T-cell (primary cell): ENCODE data around the gene ACACA. TPM values are rescaled to one million over a fixed set of nuclear protein-coding genes. Genes with fewer than 3 reads are reported as not detected.

Source experiments
- ATAC-seq, 4 experiments: fragments of 200-7000 bp in 3 of 4; fragments of 150-1000 bp in 1 of 4; cut with Tn5 transposase; replicated peaks in 1 of 4; 1 replicate in 3 of 4; 2 replicates in 1 of 4; pipeline ENCODE4 v1.10.0; 2021; ENCODE audit warnings: moderate library complexity in 3 of 4, mild to moderate bottlenecking in 2 of 4, moderate number of reproducible peaks in 1 of 4
- CTCF ChIA-PET, 2 donors: fragments of 300-600 bp; sonication (Branson Sonifier 250); formaldehyde crosslinking; loops; one replicate each; lab custom pipeline; 2022; ENCODE audit warnings: antibody characterized with exemption in 2 of 2; lab: Charles Lee
- POLR2A ChIA-PET, 2 donors: fragments of 300-600 bp; sonication (Branson Sonifier 250); formaldehyde crosslinking; loops; one replicate each; lab custom pipeline; 2022; ENCODE audit warnings: antibody characterized with exemption in 2 of 2; lab: Charles Lee
- DNase-seq, 35 experiments: peaks; one replicate each; pipeline versions ENCODE4 v3.0.0 to v3.0.0-alpha.2; 2013 to 2023
- H3K27ac ChIP-seq: one replicate; pipeline ENCODE4 v1.5.1; 2013; ENCODE audit warnings: low read length
- H3K27me3 ChIP-seq, 2 experiments: replicated peaks in 1 of 2; 1 replicate in 1 of 2; 2 replicates in 1 of 2; pipeline versions ENCODE4 v1.6.1 to v1.7.0; 2013; ENCODE audit warnings: low read length in 1 of 2, mixed read lengths in 1 of 2; ENCODE audit not compliant: control insufficient read depth in 2 of 2, insufficient read depth in 2 of 2; ENCODE audit errors: extremely low read depth in 1 of 2
- H3K36me3 ChIP-seq, 2 donors: 1 replicate in 1 of 2; 2 replicates in 1 of 2; pipeline versions ENCODE4 v1.6.1 to v1.7.0; 2013; ENCODE audit warnings: low read length in 1 of 2; ENCODE audit not compliant: control insufficient read depth in 2 of 2, insufficient read depth in 1 of 2; ENCODE audit errors: extremely low read depth in 1 of 2
- H3K4me1 ChIP-seq, 2 experiments: 1 replicate in 1 of 2; 2 replicates in 1 of 2; pipeline versions ENCODE4 v1.6.1 to v1.7.0; 2013; ENCODE audit warnings: low read length in 2 of 2, mixed read lengths in 1 of 2; ENCODE audit not compliant: insufficient read depth in 2 of 2, control insufficient read depth in 1 of 2; ENCODE audit errors: extremely low read depth in 1 of 2
- H3K4me3 ChIP-seq, 2 donors: 1 replicate in 1 of 2; 2 replicates in 1 of 2; pipeline versions ENCODE4 v1.5.1 to v1.7.0; 2013; ENCODE audit warnings: mild to moderate bottlenecking in 2 of 2, low read length in 1 of 2, moderate library complexity in 1 of 2; ENCODE audit not compliant: control insufficient read depth in 1 of 2; ENCODE audit errors: extremely low read depth in 1 of 2
- H3K9me3 ChIP-seq: 2 replicates; pipeline ENCODE4 v1.7.0; 2013
- H3K27ac Mint-ChIP-seq, 2 donors: one replicate each; pipeline ENCODE4 v1.8.0; 2020 to 2021; ENCODE audit warnings: mild to moderate bottlenecking in 2 of 2, mixed read lengths in 2 of 2
- H3K27me3 Mint-ChIP-seq, 2 donors: one replicate each; pipeline ENCODE4 v1.8.0; 2021 to 2022; ENCODE audit warnings: mixed read lengths in 2 of 2
- H3K36me3 Mint-ChIP-seq: one replicate; pipeline ENCODE4 v1.8.0; 2021; ENCODE audit warnings: mixed read lengths
- H3K4me1 Mint-ChIP-seq, 3 donors: one replicate each; pipeline ENCODE4 v1.8.0; 2020 to 2022; ENCODE audit warnings: mixed read lengths in 3 of 3, mild to moderate bottlenecking in 1 of 3
- H3K4me3 Mint-ChIP-seq, 3 donors: one replicate each; pipeline ENCODE4 v1.8.0; 2020 to 2022; ENCODE audit warnings: mild to moderate bottlenecking in 3 of 3, mixed read lengths in 3 of 3, moderate library complexity in 3 of 3
- H3K9me3 Mint-ChIP-seq, 3 donors: one replicate each; pipeline ENCODE4 v1.8.0; 2020 to 2022; ENCODE audit warnings: mixed read lengths in 3 of 3
- WGBS: methylation state at CpG from one replicate; pipeline ENCODE4 v1.1.5; 2013; ENCODE audit warnings: missing lambda C conversion rate; ENCODE audit not compliant: insufficient coverage; 5-methylcytosine and 5-hydroxymethylcytosine counted together
- total RNA-seq, 35 experiments: library from RNA in 6 of 35; stranded (reverse) in 6 of 35; fragments of 120-200 nt in 1 of 35; gene quantifications; one replicate each; pipeline versions ENCODE4 v1.2.1 to v1.2.4 and lab custom pipeline; 2013 to 2026

ACACA gene
- total RNA-seq, 5 donors from 2014 or later (not counting 1 experiment from before 2014, with no cell fraction given) = 15.9 to 30.2 (median 18.0) TPM

DNA sequence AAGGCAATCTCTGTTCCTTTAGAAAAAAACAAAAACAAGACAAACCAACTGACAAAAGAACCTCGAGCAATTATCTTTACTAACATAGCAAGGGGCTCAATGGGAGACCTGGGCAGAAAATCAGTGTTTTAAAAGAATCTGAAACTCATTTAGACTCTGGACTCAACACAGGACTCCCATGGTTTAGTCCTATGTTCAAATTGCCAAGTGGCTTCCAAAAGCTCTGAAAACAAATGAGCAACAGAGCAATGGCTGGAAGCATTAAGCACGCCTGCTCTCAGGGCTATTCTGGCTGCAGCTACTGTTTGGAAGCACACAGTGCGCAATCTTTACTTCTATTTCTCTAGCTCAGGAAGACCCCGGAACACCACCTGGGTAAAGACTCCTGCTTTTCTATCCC is 295.9 kb downstream of the ACACA start:
- no peak overlapping the region for H3K27ac Mint-ChIP-seq
- H3K4me3 ChIP-seq = no peak overlapping the region
- H3K9me3 Mint-ChIP-seq = no peaks in the 10 kb centered on the region
- H3K27ac ChIP-seq = no peak overlapping the region
- 100% methylated on average over 4 of the region's 4 CpGs for WGBS
- no peaks in the 10 kb centered on the region for H3K4me1 ChIP-seq
- no peaks in the 10 kb centered on the region for H3K9me3 ChIP-seq
- no peak overlapping the region for H3K4me3 Mint-ChIP-seq
- ChIA-PET POLR2A (no interaction called here), CTCF (no interaction called here)
- H3K27me3 ChIP-seq = no peaks in the 10 kb centered on the region
- peaks cover 55% of the 10 kb centered on the region for H3K36me3 Mint-ChIP-seq
- no peak for ATAC-seq
- DNase-seq = no peak
- no peaks in the 10 kb centered on the region for H3K4me1 Mint-ChIP-seq
- H3K36me3 ChIP-seq = peaks cover 9 to 20% of the 10 kb centered on the region in 2 donors
- H3K27me3 Mint-ChIP-seq = no peaks in the 10 kb centered on the region

GRCh38 chr17:37109731-37110710 is 296.6 kb downstream of the ACACA start:
- ChIA-PET POLR2A (no interaction called here), CTCF (no interaction called here)
- Histone ChIP-seq H3K9me3 (no peaks in the 10 kb centered on the region), H3K4me1 (no peaks in the 10 kb centered on the region), H3K27me3 (no peaks in the 10 kb centered on the region), H3K4me3 (no peak overlapping the region), H3K27ac (no peak overlapping the region), H3K36me3 (peaks cover 9 to 20% of the 10 kb centered on the region in 2 donors)
- Mint-ChIP-seq H3K27me3 (no peaks in the 10 kb centered on the region), H3K4me1 (no peaks in the 10 kb centered on the region), H3K27ac (no peak overlapping the region), H3K36me3 (peaks cover 52% of the 10 kb centered on the region), H3K9me3 (no peaks in the 10 kb centered on the region), H3K4me3 (no peak overlapping the region)
- DNase-seq = no peak
- no peak for ATAC-seq
- WGBS = 96% methylated on average over 7 of the region's 9 CpGs

DNA sequence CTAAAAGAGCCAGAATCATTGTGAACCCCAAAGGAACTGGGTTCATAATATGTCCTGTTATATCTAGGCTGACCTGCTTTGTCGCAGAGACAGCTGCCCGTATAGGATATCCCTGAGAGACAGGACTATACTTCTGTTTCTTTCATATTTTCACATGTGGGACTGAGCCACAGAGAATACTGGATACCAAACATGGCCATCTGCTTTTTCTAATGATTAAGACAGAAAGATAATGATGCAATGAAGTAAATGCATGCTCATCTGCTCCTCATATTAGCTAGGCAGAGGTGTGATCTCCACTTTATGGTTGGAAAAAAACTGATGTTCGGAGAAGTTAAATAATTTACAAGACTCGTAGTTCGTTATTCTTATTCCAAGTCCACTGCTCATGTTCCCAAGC is 297.5 kb downstream of the ACACA start:
- ChIA-PET POLR2A (no interaction called here), CTCF (no interaction called here)
- Mint-ChIP-seq H3K36me3 (peaks cover 52% of the 10 kb centered on the region), H3K4me3 (no peak overlapping the region), H3K4me1 (no peaks in the 10 kb centered on the region), H3K27me3 (no peaks in the 10 kb centered on the region), H3K9me3 (no peaks in the 10 kb centered on the region), H3K27ac (no peak overlapping the region)
- 90% methylated on average over 3 of the region's 5 CpGs for WGBS
- no peaks in the 10 kb centered on the region for H3K27me3 ChIP-seq
- no peaks in the 10 kb centered on the region for H3K9me3 ChIP-seq
- DNase-seq (no peak), ATAC-seq (no peak)
- H3K4me1 ChIP-seq = no peaks in the 10 kb centered on the region
- H3K36me3 ChIP-seq = peaks cover 9 to 24% of the 10 kb centered on the region in 2 donors
- no peak overlapping the region for H3K27ac ChIP-seq
- H3K4me3 ChIP-seq = no peak overlapping the region

- Histone ChIP-seq H3K27ac (no peak overlapping the region), H3K9me3 (no peaks in the 10 kb centered on the region), H3K36me3 (peaks cover 9 to 20% of the 10 kb centered on the region in 2 donors), H3K4me3 (no peak overlapping the region), H3K27me3 (no peaks in the 10 kb centered on the region), H3K4me1 (no peaks in the 10 kb centered on the region)
- CTCF ChIA-PET = no interaction called here
- H3K27ac Mint-ChIP-seq = no peak overlapping the region
- 86% methylated on average over 3 of the region's 7 CpGs for WGBS
- H3K4me3 Mint-ChIP-seq = no peak overlapping the region
- peaks cover 40% of the 10 kb centered on the region for H3K36me3 Mint-ChIP-seq
- POLR2A ChIA-PET = no interaction called here
- no peaks in the 10 kb centered on the region for H3K4me1 Mint-ChIP-seq
- DNase-seq (no peak), ATAC-seq (no peak)
- no peaks in the 10 kb centered on the region for H3K9me3 Mint-ChIP-seq
- no peaks in the 10 kb centered on the region for H3K27me3 Mint-ChIP-seq
These were observed 299.1 kb downstream of the ACACA start for GRCh38 chr17:37107406-37108083.

GRCh38 chr17:37106049-37106448 is 300.6 kb downstream of the ACACA start:
- H3K27ac Mint-ChIP-seq = no peak overlapping the region
- WGBS = no CpG with 5 or more reads among the region's 1 CpG
- no peak for ATAC-seq
- no peaks in the 10 kb centered on the region for H3K9me3 Mint-ChIP-seq
- no peaks in the 10 kb centered on the region for H3K27me3 ChIP-seq
- no peaks in the 10 kb centered on the region for H3K9me3 ChIP-seq
- H3K4me3 ChIP-seq = no peak overlapping the region
- H3K27me3 Mint-ChIP-seq = no peaks in the 10 kb centered on the region
- ChIA-PET POLR2A (no interaction called here), CTCF (no interaction called here)
- H3K4me1 ChIP-seq = no peaks in the 10 kb centered on the region
- no peak for DNase-seq
- no peak overlapping the region for H3K4me3 Mint-ChIP-seq
- peaks cover 6 to 15% of the 10 kb centered on the region in 2 donors for H3K36me3 ChIP-seq
- H3K4me1 Mint-ChIP-seq = no peaks in the 10 kb centered on the region
- no peak overlapping the region for H3K27ac ChIP-seq
- H3K36me3 Mint-ChIP-seq = peaks cover 31% of the 10 kb centered on the region

DNA sequence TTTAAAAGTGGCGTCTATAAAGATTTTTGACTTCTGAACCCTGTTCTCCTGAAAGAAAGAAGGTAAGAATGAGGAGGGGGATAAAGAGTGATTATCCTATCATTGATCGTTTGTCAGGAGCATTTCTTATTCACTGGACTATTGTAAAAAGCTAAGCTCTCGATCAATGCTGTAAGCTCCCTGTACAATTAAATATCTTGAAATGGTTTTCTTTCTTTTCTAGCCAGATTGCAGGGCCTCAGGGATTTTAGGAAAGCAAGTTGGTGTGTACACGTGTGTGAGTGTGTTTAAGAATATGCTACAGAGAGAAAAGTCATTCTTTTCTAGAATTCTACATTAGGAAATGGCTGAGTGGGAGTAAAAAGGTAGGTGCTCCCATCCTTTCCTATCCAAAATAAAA is 303.4 kb downstream of the ACACA start:
- Mint-ChIP-seq H3K27ac (no peak overlapping the region), H3K9me3 (no peaks in the 10 kb centered on the region), H3K4me3 (no peak overlapping the region), H3K27me3 (no peaks in the 10 kb centered on the region), H3K36me3 (peaks cover 12% of the 10 kb centered on the region), H3K4me1 (no peaks in the 10 kb centered on the region)
- Histone ChIP-seq H3K4me3 (no peak overlapping the region), H3K27me3 (no peaks in the 10 kb centered on the region), H3K36me3 (peaks cover 0 to 8% of the 10 kb centered on the region in 2 donors), H3K9me3 (no peaks in the 10 kb centered on the region), H3K27ac (no peak overlapping the region), H3K4me1 (no peaks in the 10 kb centered on the region)
- POLR2A ChIA-PET = no interaction called here
- WGBS = 100% methylated on average over 1 of the region's 4 CpGs
- ATAC-seq (no peak), DNase-seq (no peak)
- CTCF ChIA-PET = no interaction called here
